ENCODE results near the gene PDE6B.
"Not testable (repeated sequence)": the region's sequence is repeated elsewhere in the genome, so short reads cannot be mapped to it uniquely, and the experiment has no call there.

The PDE6B gene

GRCh38 chr4:624705-625590 is at the start of gene PDE6B:
TSS of gene PDE6B (plus strand) at chr4:625573. CDS start at chr4:625627, 54 bp downstream.
- no peak for FAIRE-seq

- FAIRE-seq, result no peak
Measured at GRCh38 chr4:576245-576821, 49.0 kb upstream of the PDE6B start, which contains the start of gene TMEM271. TSS of gene TMEM271 (minus strand) at chr4:576295. CDS start at chr4:576062, 233 bp downstream.

GRCh38 chr4:576991-577498 is 48.3 kb upstream of the PDE6B start:
- FAIRE-seq, result no peak

- FAIRE-seq, result no peak
Measured at GRCh38 chr4:577499-578450, 47.6 kb upstream of the PDE6B start.

GRCh38 chr4:578451-579443 is 46.6 kb upstream of the PDE6B start:
- FAIRE-seq, result no peak

GRCh38 chr4:579543-580175 is 45.7 kb upstream of the PDE6B start:
- FAIRE-seq, result no peak

GRCh38 chr4:581181-581580 is 44.2 kb upstream of the PDE6B start:
- FAIRE-seq, result no peak

GRCh38 chr4:581753-582361 is 43.5 kb upstream of the PDE6B start:
- no peak for FAIRE-seq

- no peak for FAIRE-seq
Measured at GRCh38 chr4:583820-584219, 41.6 kb upstream of the PDE6B start.

- no peak for FAIRE-seq
Measured at GRCh38 chr4:587671-588350, 37.6 kb upstream of the PDE6B start.

GRCh38 chr4:588351-588849 is 37.0 kb upstream of the PDE6B start:
- FAIRE-seq, result no peak

- no peak for FAIRE-seq
Measured at GRCh38 chr4:589219-589963, 36.0 kb upstream of the PDE6B start.

- FAIRE-seq, result no peak
Measured at GRCh38 chr4:590313-590841, 35.0 kb upstream of the PDE6B start.

GRCh38 chr4:592178-592577 is 33.2 kb upstream of the PDE6B start:
- not testable (repeated sequence) for FAIRE-seq

- no peak for FAIRE-seq
Measured at GRCh38 chr4:592825-593520, 32.4 kb upstream of the PDE6B start.

- no peak for FAIRE-seq
Measured at GRCh38 chr4:598925-599324, 26.4 kb upstream of the PDE6B start.

GRCh38 chr4:600166-600565 is 25.2 kb upstream of the PDE6B start:
- FAIRE-seq, result no peak

- no peak for FAIRE-seq
Measured at GRCh38 chr4:600850-601515, 24.4 kb upstream of the PDE6B start.

Data from G401.6 (cell line).